ENCODE results near the gene SIRPB2.

Gene SIRPB2

DNA sequence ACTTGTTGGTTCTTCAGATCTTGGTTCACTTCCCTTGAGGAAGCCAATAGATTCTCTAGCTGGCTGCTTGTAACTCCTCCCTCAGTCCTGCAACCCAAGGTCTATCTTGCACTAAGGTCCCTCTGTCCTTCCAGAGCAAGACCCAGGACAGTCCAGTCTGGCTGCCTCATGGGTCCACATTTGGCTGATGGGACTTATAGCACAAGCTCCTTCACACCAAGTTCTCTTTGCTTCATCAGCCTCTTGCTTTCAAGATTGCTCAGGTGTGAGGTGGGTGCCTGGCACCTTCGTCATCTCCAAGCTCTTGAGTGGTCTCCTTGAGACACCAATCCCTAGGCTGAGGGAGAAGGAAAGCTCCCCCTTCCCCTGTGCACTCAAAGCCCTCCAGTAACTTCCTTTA is 52.9 kb downstream of the SIRPB2 start:
- no peak for DNase-seq

DNA sequence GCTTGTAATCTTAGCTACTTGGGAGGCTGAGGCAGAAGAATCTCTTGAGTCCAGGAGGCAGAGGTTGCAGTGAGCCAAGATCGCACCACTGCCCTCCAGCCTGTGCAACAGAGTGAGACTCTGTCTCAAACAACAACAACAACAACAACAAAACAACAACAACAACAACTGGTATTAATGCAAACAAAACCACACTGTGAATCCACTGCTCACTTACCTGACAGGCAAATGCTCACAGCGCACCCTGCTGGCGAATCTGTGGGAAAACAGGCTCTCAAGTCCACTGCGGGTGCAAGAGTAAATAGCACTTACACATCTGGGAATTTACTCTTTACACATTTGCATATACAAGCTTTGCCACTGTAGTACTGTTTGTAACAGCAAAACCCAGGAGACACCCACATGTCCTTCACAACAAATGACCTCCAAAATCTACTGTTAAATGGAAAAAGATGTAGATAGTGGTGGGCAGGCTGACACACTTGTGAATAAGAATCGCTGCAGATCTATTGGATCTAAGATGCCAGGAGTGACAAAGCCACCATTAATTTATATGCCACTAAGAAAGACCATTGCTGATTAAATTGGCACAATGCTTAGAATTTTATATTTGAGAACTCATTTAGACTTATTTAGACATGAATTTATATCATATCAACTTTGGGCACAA is 53.9 kb downstream of the SIRPB2 start:
- DNase-seq = peak; percentile 53

DNA sequence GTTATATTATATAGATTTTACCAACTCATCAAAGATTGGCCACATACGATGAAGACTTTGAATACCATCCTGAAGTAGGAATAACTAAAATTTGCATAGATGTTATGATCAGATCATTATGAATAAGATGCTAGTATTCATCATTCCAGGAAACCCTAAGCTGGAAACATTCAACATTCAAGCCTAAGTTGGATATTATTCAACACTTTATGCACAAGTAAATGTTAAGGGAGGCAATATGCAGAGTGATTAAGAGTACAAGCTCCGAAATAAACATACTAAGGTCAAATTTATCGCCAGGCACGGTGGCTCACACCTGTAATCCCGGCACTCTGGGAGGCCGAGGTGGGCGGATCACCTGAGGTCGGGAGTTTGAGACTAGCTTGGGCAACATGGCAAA is 55.0 kb downstream of the SIRPB2 start:
- no peak for DNase-seq

DNA sequence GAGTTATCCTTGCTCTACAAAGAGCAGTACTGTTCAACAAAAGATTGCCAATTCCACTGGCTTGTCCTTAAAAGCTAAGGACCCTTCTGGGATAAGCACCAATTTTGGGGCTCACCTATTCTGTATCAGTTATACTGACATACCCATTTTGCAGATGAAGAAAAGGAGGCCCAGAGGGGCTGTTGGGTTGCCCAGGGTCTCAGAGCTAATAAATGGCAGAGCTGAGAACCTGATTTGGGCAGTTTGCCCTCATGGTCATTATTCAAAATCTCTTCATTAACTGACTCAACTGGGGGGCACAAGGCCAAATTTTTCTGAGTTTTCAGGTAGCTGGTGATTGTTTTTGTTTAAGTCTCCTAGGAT is 55.9 kb downstream of the SIRPB2 start:
- no peak for DNase-seq

DNA sequence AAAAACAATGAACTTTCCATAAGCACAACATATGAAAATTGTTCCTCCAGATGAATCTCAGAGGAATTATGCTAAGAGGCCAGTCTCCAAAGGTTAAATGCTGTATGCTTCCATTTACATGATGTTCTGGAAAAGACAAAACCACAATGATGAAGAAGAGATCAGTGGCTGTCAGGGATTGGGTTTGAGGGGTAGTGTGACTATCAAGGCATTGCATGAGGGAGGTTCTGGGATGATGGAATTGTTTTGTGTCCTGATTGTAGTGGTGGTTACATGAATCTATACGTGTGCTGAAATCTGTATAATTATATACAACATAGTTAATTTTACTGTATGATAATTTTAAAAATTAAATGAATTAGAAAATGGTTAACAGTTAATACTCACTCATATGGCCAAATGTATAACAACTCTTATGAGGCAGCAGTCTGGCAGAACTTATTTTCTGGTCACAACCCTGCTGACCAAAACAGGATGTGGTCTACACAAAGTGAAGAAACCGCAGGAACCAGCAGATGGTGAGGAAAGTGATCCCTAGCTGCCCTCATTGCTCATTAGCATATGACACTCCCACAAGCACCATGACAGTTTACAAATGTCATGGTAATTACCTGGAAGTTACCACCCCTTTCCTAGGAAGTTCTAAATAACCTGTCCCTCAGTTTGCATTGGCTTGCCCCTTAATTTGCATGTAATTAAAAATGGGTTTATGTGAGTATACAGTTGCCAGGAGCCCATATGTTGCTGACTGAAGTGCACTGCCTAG is 56.5 kb downstream of the SIRPB2 start:
- DNase-seq = peak; percentile 54

DNA sequence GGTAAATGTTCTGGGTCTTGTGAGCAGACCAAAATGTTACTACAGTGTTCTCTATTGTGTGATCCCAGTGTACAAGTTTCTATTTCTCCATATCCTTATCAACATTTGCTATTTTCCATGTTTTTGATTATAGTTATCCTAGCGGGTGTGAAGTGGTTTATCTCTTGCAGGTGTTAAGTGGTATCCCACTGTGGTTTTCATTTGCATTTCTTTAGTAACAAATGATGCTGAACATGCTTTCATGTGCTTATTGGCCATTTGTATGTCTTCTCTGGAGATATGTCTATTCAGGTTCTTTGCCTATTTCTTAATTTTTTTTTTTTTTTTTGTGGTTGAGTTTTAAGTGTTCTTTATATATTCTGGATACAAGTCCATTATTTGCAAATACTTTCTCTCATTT is 60.1 kb downstream of the SIRPB2 start:
- no peak for DNase-seq

DNA sequence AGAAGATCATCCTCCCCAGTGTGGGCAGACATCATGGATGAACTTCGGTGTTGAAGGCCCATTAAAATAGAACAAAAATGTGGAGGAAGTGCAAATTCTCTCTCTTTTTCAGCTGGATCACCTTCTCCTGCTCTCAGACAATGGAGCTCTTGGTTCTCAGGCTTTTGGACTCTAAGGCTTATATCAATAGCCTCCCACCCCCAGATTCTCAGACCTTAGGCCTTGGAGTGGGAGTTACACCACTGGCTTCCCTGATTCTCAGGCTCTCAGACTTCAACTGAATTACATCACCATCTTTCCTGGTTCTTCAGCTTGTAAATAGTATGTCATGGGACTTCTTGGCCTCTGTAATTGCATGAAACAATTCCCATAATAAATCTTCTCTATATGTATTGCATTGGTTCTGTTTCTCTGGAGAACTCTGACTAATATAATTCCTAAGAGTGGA is 61.2 kb downstream of the SIRPB2 start:
- DNase-seq = no peak

DNA sequence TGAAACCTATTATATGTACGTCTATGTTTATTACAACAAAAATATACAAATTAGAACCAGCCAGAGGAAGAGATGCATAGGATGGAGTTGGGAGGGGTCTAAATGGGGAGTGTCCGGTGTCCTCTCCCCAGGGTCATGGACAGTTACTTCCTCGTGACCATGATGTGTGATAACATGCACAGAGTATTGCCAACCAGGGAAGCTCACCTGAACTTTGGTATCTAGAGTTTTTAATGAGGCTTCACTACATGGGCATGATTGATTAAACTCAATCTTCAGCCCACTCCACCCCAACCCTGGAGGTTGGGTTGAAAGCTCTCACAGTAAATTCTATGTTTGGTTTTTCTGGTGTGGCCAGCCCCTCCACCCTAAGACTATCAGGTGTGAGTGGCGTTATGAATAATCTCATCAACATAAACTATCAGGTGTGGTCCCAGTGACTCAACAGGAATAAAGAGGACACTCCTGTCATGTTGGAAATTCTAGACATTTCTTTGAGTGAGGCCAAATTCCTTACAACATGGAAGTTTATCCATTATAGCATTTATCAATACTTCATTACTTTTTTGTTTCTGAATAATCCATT is 62.0 kb downstream of the SIRPB2 start:
- DNase-seq = no peak

DNA sequence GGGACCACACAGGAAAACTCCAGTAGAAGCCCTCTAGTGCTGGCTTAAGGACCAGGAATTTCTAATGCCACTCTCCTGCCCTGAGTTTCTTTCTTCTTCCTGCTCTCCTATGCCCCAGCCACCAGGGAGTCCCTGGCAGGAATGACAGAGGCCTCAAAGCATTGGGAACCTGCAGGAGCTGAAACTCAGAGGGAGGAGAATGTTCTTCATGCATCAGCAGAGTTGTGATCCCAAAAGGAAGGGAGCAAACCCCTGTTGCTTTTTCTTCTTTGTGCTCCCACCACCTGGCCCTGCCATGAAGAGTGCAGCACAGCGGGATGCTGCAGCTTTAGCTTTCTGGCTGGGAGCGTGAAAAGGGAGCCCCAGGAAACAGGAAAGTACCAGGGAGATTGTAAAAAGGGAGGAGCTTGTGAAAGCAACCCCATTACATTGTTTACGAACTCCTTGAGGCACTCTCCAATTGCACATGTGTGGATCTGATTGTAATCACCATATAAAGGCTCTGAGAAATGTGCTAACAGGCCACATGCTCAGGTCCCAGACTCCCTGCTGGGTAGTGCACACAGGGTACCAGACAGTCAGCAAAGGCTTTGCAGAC is 63.7 kb downstream of the SIRPB2 start:
- DNase-seq = no peak

DNA sequence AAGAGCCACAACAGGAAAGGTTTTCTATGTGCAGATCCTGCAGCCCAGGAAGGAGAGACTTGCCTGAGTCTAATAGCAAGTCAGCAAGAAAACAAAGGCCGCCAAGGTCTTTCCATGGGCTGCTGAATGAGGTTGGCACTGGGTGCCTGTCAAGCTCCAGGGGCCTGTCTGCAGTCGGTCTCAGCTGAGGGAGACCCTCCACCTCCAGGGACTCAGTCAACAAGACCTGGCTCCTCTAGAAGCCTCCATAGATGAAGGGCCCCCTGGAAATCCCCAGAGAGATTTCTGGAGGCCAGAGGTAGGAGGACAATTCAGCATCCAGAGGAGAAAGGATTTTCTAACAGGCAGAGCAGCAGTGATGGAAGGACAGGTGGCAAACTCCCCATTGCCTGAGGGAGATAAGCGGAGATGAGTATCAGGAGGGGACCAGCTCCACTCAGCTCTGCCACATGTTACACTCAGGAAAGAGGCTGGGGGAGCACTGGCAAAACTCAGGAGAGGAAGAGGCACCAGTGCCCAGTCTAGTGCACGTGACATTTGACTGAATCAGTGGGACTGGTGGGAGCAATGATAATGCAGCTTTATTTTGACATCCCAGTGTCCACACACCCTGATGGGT is 64.9 kb downstream of the SIRPB2 start:
- no peak for DNase-seq
